EH (cell line): ENCODE data around the gene OSCP1.
A peak's percentile ranks its signal among the peaks of the same experiment; 100 is the strongest.

Experiments used
- DNase-seq: peaks from one replicate; pipeline ENCODE4 v3.0.0-alpha.2; 2015; ENCODE audit warnings: low read depth

OSCP1 gene

GRCh38 chr1:36447450-36447849, 2.8 kb downstream of the OSCP1 start:
- no peak for DNase-seq

- DNase-seq, result no peak
These were observed 3.5 kb downstream of the OSCP1 start for GRCh38 chr1:36446746-36447145.

GRCh38 chr1:36446271-36446670, 4.0 kb downstream of the OSCP1 start:
- DNase-seq, result no peak

GRCh38 chr1:36443297-36443696, 7.0 kb downstream of the OSCP1 start:
- no peak for DNase-seq

- DNase-seq, result no peak
These were observed 7.9 kb downstream of the OSCP1 start for GRCh38 chr1:36442337-36442736.

- DNase-seq, result no peak
These were observed 9.6 kb downstream of the OSCP1 start for GRCh38 chr1:36440646-36441045.

- no peak for DNase-seq
These were observed 10.2 kb downstream of the OSCP1 start for GRCh38 chr1:36440044-36440443.

- no peak for DNase-seq
These were observed 11.5 kb downstream of the OSCP1 start for GRCh38 chr1:36438715-36439114.

- peak; percentile 28 for DNase-seq
These were observed 13.4 kb downstream of the OSCP1 start for GRCh38 chr1:36436821-36437220.

GRCh38 chr1:36433102-36433501, 17.1 kb downstream of the OSCP1 start:
- DNase-seq, result no peak

GRCh38 chr1:36432616-36433015, 17.6 kb downstream of the OSCP1 start:
- DNase-seq, result no peak

- no peak for DNase-seq
These were observed 24.5 kb downstream of the OSCP1 start for GRCh38 chr1:36425791-36426190.

GRCh38 chr1:36421649-36422048, 28.6 kb downstream of the OSCP1 start:
- DNase-seq, result no peak

GRCh38 chr1:36420836-36421317, 29.4 kb downstream of the OSCP1 start:
- DNase-seq, result peak; percentile 85

- peak; percentile 16 for DNase-seq
These were observed 29.8 kb downstream of the OSCP1 start for GRCh38 chr1:36420409-36420808.

GRCh38 chr1:36419569-36419968, 30.7 kb downstream of the OSCP1 start:
- peak; percentile 7 for DNase-seq

- no peak for DNase-seq
These were observed 31.1 kb downstream of the OSCP1 start for GRCh38 chr1:36419140-36419539.

GRCh38 chr1:36417931-36418330, 32.3 kb downstream of the OSCP1 start:
- no peak for DNase-seq

- no peak for DNase-seq
These were observed 34.5 kb downstream of the OSCP1 start for GRCh38 chr1:36415661-36416326.

GRCh38 chr1:36414384-36414783, 35.9 kb downstream of the OSCP1 start:
- DNase-seq, result no peak

GRCh38 chr1:36411674-36412648, 38.3 kb downstream of the OSCP1 start:
- DNase-seq, result peak; percentile 58

- peak; percentile 79 for DNase-seq
These were observed 41.8 kb downstream of the OSCP1 start for GRCh38 chr1:36408479-36408878.

- DNase-seq, result no peak
These were observed 43.8 kb downstream of the OSCP1 start for GRCh38 chr1:36406440-36406839.
